K562 (cell line): ENCODE results near the gene VTN. TPM values are rescaled to one million over a fixed set of nuclear protein-coding genes. Genes with fewer than 3 reads are reported as not detected.

Source experiments
- ARNT ChIP-seq, 2 experiments: fragments of 450-650 bp; IDR thresholded peaks; 2 replicates each; pipeline ENCODE4 v1.6.1; 2016; ENCODE audit warnings: mild to moderate bottlenecking in 1 of 2
- ETS2 ChIP-seq: IDR thresholded peaks from 2 replicates; pipeline ENCODE4 v1.6.1; 2016; ENCODE audit warnings: borderline replicate concordance, missing genetic modification characterization, mild to moderate bottlenecking, moderate library complexity, missing compliant biosample characterization; ENCODE audit not compliant: poor library complexity, severe bottlenecking
- FOXJ3 ChIP-seq: sonication (generic); formaldehyde crosslinking; IDR thresholded peaks from 2 replicates; pipeline ENCODE4 v1.4.0; 2020; ENCODE audit warnings: mild to moderate bottlenecking, missing genetic modification reagents
- GATA2 ChIP-seq: sonication (generic); formaldehyde crosslinking; IDR thresholded peaks from 2 replicates; pipeline ENCODE4 v1.4.0; 2020; ENCODE audit warnings: mild to moderate bottlenecking, missing genetic modification reagents
- HIVEP1 ChIP-seq: fragments of 250-450 bp; sonication (Bioruptor Pico); IDR thresholded peaks from 2 replicates; pipeline ENCODE4 v1.4.0; 2020; ENCODE audit warnings: mild to moderate bottlenecking
- HOXB6 ChIP-seq: fragments of 250-450 bp; sonication (Bioruptor Pico); IDR thresholded peaks from 2 replicates; pipeline ENCODE4 v1.5.1; 2022; ENCODE audit warnings: mild to moderate bottlenecking, borderline replicate concordance
- SREBF1 ChIP-seq: fragments of 150-350 bp; IDR thresholded peaks from 2 replicates; pipeline ENCODE4 v1.6.1; 2014; ENCODE audit warnings: antibody characterized with exemption, low read depth, low read length, borderline replicate concordance
- TAF7 ChIP-seq: fragments of 450-650 bp; IDR thresholded peaks from 2 replicates; pipeline ENCODE4 v1.6.1; 2016; ENCODE audit warnings: missing genetic modification characterization, missing compliant biosample characterization
- YBX1 ChIP-seq: fragments of 450-650 bp; IDR thresholded peaks from 2 replicates; pipeline ENCODE4 v1.7.1; 2016; ENCODE audit warnings: mild to moderate bottlenecking
- polyA plus RNA-seq, 8 experiments: library from polyadenylated mRNA; depleted of rRNA in 4 of 8; stranded (reverse) in 5 of 8; unstranded in 3 of 8; fragments of >200 nt; fragmentation: Nextera tagmentation in 2 of 8; fragmentation: Illumina TruSeq in 1 of 8; extraction: Ambion mirVana in 2 of 8; extraction: Trizol in 1 of 8; gene quantifications; 2 replicates each; pipeline versions ENCODE4 v1.2.1 to v1.2.3, GENCODE V29; 2011 to 2014; ENCODE audit warnings: inconsistent platforms in 1 of 8, missing spikeins in 1 of 8
- total RNA-seq, 7 experiments: library from RNA; depleted of rRNA in 6 of 7; stranded (reverse); fragments of >200 nt in 6 of 7; fragmentation: Illumina TruSeq in 2 of 7; extraction: Trizol in 2 of 7; gene quantifications; 2 replicates each; pipeline versions ENCODE4 v1.2.1 to v1.2.3, GENCODE V29; 2011 to 2021; ENCODE audit warnings: low replicate concordance in 1 of 7
- TF ChIP-seq, protein P1 (sequence below): fragments of 250-450 bp; sonication (Bioruptor Pico); IDR thresholded peaks from 2 replicates; pipeline ENCODE4 v1.5.0; 2021; ENCODE audit warnings: mild to moderate bottlenecking, moderate library complexity
- TF ChIP-seq, protein P2 (sequence below): fragments of 450-650 bp; IDR thresholded peaks from 2 replicates; pipeline ENCODE4 v1.6.1; 2016; ENCODE audit warnings: missing biosample characterization, missing genetic modification characterization
- TF ChIP-seq, protein P3 (sequence below): fragments of 150-350 bp; IDR thresholded peaks from 2 replicates; pipeline ENCODE4 v1.6.1; 2014; ENCODE audit warnings: low read depth, mild to moderate bottlenecking, low read length, borderline replicate concordance
- TF ChIP-seq, protein P4 (sequence below): fragments of 450-650 bp; IDR thresholded peaks from 2 replicates; pipeline ENCODE4 v1.6.1; 2017; ENCODE audit warnings: antibody characterized with exemption, mild to moderate bottlenecking

VTN gene
- total and polyA plus RNA-seq, 9 of the 15 experiments (the other 6 are each of a cell fraction or from before 2014, with no cell fraction given) = 0.13 to 1.0 (median 0.29) TPM; not detected in 1

DNA sequence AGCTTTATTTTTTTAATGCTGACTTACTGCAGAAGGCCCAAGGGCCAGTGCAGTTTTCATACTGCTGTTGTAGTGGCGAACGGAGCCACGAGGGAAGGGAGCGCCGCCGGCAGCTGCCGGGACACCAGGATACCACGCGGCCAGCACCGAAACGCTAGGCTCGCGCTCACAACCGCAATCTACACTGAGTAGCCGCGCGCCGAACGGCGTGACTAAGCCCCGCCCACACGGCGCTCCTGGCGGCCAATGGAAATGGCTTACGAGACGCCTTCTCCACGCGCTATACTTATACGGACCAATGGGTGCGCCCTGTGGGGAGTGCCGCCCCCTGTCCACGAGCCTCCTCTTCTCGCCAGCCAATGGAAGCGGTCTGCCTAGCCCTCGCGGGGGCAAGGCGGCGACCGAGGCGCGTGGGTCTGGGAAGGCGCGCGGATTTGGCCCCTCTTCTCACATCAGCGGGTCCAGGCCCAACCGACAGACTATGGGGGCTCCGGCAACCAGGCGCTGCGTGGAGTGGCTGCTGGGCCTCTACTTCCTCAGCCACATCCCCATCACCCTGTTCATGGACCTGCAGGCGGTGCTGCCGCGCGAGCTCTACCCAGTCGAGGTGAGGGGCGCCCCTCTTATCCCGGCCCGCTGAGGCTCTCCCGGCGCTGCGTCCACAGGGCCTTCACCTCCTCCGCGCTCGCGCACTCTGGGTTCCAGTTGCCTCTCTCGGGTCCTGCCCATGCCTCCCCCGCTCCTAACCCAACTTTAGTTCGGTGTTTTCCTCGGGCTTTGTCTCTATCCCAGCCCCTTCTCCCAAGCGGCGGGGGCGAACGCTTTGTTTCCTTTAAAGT, 51.1 kb downstream of the VTN start, which contains the start of gene TMEM97 (continued):
- TF ChIP-seq, protein P1, sequence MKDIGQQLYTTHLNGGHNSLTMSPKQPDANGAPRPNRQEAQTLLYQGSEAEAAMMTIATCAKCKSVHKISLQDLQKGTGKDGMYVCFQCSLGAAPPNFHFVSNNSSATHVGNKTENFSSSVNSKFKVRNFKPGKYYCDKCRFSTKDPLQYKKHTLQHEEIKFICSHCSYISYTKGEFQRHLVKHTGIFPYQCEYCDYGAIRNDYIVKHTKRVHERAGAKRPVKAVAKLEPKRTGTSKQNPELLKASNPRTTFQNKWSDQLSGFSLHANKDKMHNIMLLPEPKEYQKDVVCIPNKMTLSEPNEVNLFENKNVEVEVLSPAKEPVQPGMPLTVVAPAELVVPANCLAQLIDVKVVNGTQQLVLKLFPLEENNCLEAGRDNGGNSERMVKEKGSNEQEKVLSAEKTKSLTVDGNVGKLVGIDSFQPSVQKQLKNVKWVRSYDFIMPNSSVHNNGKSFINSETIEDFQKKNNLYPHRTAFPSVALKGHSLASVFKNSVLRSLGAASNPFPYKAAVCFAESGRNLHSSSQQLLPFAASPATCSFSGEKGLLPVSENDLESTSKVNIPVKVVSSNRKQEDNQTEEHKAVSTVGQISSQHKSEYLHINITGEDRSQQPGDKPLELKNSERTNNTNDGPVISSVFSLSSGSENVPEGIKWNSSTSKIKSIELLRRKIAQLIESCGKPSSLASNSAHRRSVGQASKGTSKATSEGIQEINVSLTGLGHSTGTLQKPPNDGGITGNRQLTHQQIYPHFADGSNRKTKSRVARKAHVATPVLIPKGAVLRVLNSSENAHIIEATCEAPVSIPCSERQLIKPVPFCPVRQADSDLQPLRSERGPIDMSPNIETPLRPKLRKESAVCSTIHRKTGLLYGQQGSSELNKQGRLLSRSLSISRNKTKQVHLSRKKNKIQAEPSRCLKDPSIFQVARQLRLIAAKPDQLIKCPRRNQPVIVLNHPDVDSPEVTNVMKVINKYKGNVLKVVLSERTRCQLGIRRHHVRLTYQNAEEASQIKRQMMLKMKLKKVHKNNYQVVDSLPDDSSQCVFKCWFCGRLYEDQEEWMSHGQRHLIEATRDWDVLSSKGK (CRISPR knock-in tag) = no peak
- TF ChIP-seq SREBF1 = no peak
- TF ChIP-seq, protein P2, sequence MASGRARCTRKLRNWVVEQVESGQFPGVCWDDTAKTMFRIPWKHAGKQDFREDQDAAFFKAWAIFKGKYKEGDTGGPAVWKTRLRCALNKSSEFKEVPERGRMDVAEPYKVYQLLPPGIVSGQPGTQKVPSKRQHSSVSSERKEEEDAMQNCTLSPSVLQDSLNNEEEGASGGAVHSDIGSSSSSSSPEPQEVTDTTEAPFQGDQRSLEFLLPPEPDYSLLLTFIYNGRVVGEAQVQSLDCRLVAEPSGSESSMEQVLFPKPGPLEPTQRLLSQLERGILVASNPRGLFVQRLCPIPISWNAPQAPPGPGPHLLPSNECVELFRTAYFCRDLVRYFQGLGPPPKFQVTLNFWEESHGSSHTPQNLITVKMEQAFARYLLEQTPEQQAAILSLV (tag) = no peak
- no peak for TF ChIP-seq HIVEP1
- TF ChIP-seq ETS2 (tag) = no peak
- TF ChIP-seq ARNT (IDR thresholded peaks at IDR 0.05) = no peak
- no peak for TF ChIP-seq GATA2 (CRISPR knock-in tag)
- TF ChIP-seq, protein P3, sequence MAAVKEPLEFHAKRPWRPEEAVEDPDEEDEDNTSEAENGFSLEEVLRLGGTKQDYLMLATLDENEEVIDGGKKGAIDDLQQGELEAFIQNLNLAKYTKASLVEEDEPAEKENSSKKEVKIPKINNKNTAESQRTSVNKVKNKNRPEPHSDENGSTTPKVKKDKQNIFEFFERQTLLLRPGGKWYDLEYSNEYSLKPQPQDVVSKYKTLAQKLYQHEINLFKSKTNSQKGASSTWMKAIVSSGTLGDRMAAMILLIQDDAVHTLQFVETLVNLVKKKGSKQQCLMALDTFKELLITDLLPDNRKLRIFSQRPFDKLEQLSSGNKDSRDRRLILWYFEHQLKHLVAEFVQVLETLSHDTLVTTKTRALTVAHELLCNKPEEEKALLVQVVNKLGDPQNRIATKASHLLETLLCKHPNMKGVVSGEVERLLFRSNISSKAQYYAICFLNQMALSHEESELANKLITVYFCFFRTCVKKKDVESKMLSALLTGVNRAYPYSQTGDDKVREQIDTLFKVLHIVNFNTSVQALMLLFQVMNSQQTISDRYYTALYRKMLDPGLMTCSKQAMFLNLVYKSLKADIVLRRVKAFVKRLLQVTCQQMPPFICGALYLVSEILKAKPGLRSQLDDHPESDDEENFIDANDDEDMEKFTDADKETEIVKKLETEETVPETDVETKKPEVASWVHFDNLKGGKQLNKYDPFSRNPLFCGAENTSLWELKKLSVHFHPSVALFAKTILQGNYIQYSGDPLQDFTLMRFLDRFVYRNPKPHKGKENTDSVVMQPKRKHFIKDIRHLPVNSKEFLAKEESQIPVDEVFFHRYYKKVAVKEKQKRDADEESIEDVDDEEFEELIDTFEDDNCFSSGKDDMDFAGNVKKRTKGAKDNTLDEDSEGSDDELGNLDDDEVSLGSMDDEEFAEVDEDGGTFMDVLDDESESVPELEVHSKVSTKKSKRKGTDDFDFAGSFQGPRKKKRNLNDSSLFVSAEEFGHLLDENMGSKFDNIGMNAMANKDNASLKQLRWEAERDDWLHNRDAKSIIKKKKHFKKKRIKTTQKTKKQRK = no peak
- no peak for TF ChIP-seq FOXJ3 (CRISPR knock-in tag)
- no peak for TF ChIP-seq YBX1
- TF ChIP-seq, protein P4, sequence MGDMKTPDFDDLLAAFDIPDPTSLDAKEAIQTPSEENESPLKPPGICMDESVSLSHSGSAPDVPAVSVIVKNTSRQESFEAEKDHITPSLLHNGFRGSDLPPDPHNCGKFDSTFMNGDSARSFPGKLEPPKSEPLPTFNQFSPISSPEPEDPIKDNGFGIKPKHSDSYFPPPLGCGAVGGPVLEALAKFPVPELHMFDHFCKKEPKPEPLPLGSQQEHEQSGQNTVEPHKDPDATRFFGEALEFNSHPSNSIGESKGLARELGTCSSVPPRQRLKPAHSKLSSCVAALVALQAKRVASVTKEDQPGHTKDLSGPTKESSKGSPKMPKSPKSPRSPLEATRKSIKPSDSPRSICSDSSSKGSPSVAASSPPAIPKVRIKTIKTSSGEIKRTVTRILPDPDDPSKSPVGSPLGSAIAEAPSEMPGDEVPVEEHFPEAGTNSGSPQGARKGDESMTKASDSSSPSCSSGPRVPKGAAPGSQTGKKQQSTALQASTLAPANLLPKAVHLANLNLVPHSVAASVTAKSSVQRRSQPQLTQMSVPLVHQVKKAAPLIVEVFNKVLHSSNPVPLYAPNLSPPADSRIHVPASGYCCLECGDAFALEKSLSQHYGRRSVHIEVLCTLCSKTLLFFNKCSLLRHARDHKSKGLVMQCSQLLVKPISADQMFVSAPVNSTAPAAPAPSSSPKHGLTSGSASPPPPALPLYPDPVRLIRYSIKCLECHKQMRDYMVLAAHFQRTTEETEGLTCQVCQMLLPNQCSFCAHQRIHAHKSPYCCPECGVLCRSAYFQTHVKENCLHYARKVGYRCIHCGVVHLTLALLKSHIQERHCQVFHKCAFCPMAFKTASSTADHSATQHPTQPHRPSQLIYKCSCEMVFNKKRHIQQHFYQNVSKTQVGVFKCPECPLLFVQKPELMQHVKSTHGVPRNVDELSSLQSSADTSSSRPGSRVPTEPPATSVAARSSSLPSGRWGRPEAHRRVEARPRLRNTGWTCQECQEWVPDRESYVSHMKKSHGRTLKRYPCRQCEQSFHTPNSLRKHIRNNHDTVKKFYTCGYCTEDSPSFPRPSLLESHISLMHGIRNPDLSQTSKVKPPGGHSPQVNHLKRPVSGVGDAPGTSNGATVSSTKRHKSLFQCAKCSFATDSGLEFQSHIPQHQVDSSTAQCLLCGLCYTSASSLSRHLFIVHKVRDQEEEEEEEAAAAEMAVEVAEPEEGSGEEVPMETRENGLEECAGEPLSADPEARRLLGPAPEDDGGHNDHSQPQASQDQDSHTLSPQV = no peak; the same call in 1 of the 2 replicates
- peak; percentile 57; the same call in 1 of the 2 replicates for TF ChIP-seq TAF7
- no peak for TF ChIP-seq HOXB6 (CRISPR knock-in tag)
